Liver (tissue), 3 donors: ENCODE results near the gene ITPKB.

Experiments used
- CTCF ChIP-seq: fragments of 150-350 bp; IDR thresholded peaks from 2 replicates; pipeline ENCODE4 v1.5.1; 2017; ENCODE audit warnings: improper control_type of control experiment, low read depth, low read length; ENCODE audit not compliant: missing input control
- RAD21 ChIP-seq, 2 donors: IDR thresholded peaks; 2 replicates each; pipeline ENCODE4 v1.6.1; 2016; ENCODE audit warnings: antibody characterized with exemption in 2 of 2, mild to moderate bottlenecking in 2 of 2
- donor health status: healthy.
- donor health status: healthy.

GRCh38 chr1:226600254-226600653 lies 138.8 kb downstream of the ITPKB start:
- TF ChIP-seq CTCF: no peak
- TF ChIP-seq RAD21 (IDR thresholded peaks at IDR 0.05): no peak
